ENCODE data around the gene KIF25. TPM values are rescaled to one million over a fixed set of nuclear protein-coding genes. Genes with fewer than 3 reads are reported as not detected.

The KIF25 gene
- polyA plus RNA-seq, 2 of the 4 experiments (the other 2 are of a cell fraction), result 0.06 to 0.13 TPM

- TF ChIP-seq FOSB (CRISPR knock-in tag; IDR thresholded peaks at IDR 0.05) (no peak), TP53 (CRISPR knock-in tag; IDR thresholded peaks at IDR 0.05) (no peak), GATA3 (IDR thresholded peaks at IDR 0.05; ENCODE audit: borderline replicate concordance) (peak; percentile 83), JUNB (IDR thresholded peaks at IDR 0.05) (peak; percentile 66), HOXA7 (CRISPR knock-in tag; IDR thresholded peaks at IDR 0.05) (no peak), HDAC2 (IDR thresholded peaks at IDR 0.05) (no peak), EP300 (IDR thresholded peaks at IDR 0.05) (peak; percentile 10 to 65; a peak in 1 of 5 replicates), RNF2 (IDR thresholded peaks at IDR 0.05; ENCODE audit: borderline replicate concordance, low read depth) (no peak), RFX5 (IDR thresholded peaks at IDR 0.05) (peak; percentile 85), SREBF2 (IDR thresholded peaks at IDR 0.05) (no peak), ZSCAN20 (CRISPR knock-in tag; IDR thresholded peaks at IDR 0.05) (no peak), POLR2AphosphoS2 (conservative IDR thresholded peaks at IDR 0.05; ENCODE audit: low read length) (no peak), HEYL (CRISPR knock-in tag; IDR thresholded peaks at IDR 0.05) (no peak), CBX8 (IDR thresholded peaks at IDR 0.05) (no peak), NR3C1 (IDR thresholded peaks at IDR 0.05) (no peak), NFE2L2 (conservative IDR thresholded peaks at IDR 0.05; ENCODE audit: low read length) (no peak), RCOR1 (IDR thresholded peaks at IDR 0.05; ENCODE audit: low read depth, low read length) (no peak), RAD21 (conservative IDR thresholded peaks at IDR 0.05 in 1 of 2, IDR thresholded peaks at IDR 0.05 in 1 of 2) (0 out of 5 replicates have a peak, but pooled peaks have one; percentile 5 to 19), CBX2 (IDR thresholded peaks at IDR 0.05; ENCODE audit: borderline replicate concordance, low read depth) (no peak), SMC3 (IDR thresholded peaks at IDR 0.05) (no peak), HES2 (IDR thresholded peaks at IDR 0.05) (no peak), KDM1A (IDR thresholded peaks at IDR 0.05; ENCODE audit: low read depth) (no peak), MAFK (IDR thresholded peaks at IDR 0.05; ENCODE audit: partially characterized antibody) (no peak), ELK1 (IDR thresholded peaks at IDR 0.05; ENCODE audit: low read depth, low read length) (no peak), CEBPB (IDR thresholded peaks at IDR 0.05) (peak; percentile 76 to 96; a peak in 3 of 4 replicates), EHMT2 (IDR thresholded peaks at IDR 0.05; ENCODE audit: low read depth) (no peak), PHF8 (IDR thresholded peaks at IDR 0.05; ENCODE audit: borderline replicate concordance, low read depth) (no peak)
- TF ChIP-seq, protein P1, sequence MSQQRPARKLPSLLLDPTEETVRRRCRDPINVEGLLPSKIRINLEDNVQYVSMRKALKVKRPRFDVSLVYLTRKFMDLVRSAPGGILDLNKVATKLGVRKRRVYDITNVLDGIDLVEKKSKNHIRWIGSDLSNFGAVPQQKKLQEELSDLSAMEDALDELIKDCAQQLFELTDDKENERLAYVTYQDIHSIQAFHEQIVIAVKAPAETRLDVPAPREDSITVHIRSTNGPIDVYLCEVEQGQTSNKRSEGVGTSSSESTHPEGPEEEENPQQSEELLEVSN (IDR thresholded peaks at IDR 0.05; ENCODE audit: borderline replicate concordance, low read depth), result no peak
- TF ChIP-seq, protein P2, sequence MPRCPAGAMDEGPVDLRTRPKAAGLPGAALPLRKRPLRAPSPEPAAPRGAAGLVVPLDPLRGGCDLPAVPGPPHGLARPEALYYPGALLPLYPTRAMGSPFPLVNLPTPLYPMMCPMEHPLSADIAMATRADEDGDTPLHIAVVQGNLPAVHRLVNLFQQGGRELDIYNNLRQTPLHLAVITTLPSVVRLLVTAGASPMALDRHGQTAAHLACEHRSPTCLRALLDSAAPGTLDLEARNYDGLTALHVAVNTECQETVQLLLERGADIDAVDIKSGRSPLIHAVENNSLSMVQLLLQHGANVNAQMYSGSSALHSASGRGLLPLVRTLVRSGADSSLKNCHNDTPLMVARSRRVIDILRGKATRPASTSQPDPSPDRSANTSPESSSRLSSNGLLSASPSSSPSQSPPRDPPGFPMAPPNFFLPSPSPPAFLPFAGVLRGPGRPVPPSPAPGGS (IDR thresholded peaks at IDR 0.05), result no peak
- TF ChIP-seq, protein P3, sequence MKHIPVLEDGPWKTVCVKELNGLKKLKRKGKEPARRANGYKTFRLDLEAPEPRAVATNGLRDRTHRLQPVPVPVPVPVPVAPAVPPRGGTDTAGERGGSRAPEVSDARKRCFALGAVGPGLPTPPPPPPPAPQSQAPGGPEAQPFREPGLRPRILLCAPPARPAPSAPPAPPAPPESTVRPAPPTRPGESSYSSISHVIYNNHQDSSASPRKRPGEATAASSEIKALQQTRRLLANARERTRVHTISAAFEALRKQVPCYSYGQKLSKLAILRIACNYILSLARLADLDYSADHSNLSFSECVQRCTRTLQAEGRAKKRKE (CRISPR knock-in tag; IDR thresholded peaks at IDR 0.05; ENCODE audit: low read depth), result no peak
- TF ChIP-seq, protein P4, sequence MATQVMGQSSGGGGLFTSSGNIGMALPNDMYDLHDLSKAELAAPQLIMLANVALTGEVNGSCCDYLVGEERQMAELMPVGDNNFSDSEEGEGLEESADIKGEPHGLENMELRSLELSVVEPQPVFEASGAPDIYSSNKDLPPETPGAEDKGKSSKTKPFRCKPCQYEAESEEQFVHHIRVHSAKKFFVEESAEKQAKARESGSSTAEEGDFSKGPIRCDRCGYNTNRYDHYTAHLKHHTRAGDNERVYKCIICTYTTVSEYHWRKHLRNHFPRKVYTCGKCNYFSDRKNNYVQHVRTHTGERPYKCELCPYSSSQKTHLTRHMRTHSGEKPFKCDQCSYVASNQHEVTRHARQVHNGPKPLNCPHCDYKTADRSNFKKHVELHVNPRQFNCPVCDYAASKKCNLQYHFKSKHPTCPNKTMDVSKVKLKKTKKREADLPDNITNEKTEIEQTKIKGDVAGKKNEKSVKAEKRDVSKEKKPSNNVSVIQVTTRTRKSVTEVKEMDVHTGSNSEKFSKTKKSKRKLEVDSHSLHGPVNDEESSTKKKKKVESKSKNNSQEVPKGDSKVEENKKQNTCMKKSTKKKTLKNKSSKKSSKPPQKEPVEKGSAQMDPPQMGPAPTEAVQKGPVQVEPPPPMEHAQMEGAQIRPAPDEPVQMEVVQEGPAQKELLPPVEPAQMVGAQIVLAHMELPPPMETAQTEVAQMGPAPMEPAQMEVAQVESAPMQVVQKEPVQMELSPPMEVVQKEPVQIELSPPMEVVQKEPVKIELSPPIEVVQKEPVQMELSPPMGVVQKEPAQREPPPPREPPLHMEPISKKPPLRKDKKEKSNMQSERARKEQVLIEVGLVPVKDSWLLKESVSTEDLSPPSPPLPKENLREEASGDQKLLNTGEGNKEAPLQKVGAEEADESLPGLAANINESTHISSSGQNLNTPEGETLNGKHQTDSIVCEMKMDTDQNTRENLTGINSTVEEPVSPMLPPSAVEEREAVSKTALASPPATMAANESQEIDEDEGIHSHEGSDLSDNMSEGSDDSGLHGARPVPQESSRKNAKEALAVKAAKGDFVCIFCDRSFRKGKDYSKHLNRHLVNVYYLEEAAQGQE (IDR thresholded peaks at IDR 0.05), result no peak
These were observed 10.3 kb downstream of the KIF25 start (continued) for GRCh38 chr6:168007592-168008338.

Data from A549 (cell line).